C4-2B (cell line): Measurements from ENCODE around the gene CYP3A7.
"Not testable (repeated sequence)": the region's sequence is repeated elsewhere in the genome, so short reads cannot be mapped to it uniquely, and the experiment has no call there.

Experiments used
- H3K27ac ChIP-seq: fragments of 450-650 bp; 2 replicates; pipeline ENCODE4 v1.5.1; 2017
- ZFX ChIP-seq: fragments of 450-650 bp; IDR thresholded peaks from 2 replicates; pipeline ENCODE4 v1.6.1; 2017
- TF ChIP-seq, protein P1 (sequence below): fragments of 450-650 bp; conservative IDR thresholded peaks from 2 replicates; pipeline ENCODE4 v1.5.1; 2017; ENCODE audit warnings: mild to moderate bottlenecking

The CYP3A7 gene

DNA sequence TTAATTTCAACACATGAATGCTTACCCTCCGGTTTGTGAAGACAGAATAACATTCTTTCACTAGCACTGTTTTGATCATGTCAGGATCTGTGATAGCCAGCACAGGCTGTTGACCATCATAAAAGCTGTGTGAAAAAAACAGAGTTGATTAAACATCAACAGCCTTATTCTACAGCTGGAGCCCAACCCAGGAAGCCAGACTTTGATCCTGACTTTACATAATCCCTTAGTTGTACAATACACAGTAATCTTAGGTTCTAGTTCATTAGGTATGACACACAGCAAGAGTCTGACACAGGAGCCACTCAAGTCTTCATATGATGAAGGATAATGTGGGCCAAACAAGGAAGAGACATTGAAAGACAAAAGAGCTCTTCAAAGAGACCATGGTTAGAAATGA, 37.6 kb upstream of the CYP3A7 start:
- TF ChIP-seq ZFX: no peak
- TF ChIP-seq, protein P1, sequence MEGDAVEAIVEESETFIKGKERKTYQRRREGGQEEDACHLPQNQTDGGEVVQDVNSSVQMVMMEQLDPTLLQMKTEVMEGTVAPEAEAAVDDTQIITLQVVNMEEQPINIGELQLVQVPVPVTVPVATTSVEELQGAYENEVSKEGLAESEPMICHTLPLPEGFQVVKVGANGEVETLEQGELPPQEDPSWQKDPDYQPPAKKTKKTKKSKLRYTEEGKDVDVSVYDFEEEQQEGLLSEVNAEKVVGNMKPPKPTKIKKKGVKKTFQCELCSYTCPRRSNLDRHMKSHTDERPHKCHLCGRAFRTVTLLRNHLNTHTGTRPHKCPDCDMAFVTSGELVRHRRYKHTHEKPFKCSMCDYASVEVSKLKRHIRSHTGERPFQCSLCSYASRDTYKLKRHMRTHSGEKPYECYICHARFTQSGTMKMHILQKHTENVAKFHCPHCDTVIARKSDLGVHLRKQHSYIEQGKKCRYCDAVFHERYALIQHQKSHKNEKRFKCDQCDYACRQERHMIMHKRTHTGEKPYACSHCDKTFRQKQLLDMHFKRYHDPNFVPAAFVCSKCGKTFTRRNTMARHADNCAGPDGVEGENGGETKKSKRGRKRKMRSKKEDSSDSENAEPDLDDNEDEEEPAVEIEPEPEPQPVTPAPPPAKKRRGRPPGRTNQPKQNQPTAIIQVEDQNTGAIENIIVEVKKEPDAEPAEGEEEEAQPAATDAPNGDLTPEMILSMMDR: no peak
- no peak overlapping the region for H3K27ac ChIP-seq

DNA sequence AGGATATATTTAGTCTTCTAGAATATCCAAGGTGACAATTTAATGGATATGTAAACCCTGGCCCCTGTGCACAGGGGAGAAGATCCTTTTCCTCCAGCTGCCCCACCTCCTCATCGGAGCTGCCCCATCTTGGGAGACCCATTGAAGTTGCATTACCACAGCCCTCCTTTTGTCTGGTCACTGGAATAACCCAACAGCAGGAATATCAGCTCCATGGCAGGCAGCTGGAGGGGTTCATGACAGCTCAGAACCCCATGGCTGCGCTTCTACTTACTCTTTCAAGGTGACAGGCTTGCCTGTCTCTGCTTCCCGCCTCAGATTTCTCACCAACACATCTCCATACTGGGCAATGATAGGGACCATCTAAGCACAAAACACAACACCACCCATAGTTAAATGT, 34.5 kb upstream of the CYP3A7 start:
- not testable (repeated sequence) for H3K27ac ChIP-seq

DNA sequence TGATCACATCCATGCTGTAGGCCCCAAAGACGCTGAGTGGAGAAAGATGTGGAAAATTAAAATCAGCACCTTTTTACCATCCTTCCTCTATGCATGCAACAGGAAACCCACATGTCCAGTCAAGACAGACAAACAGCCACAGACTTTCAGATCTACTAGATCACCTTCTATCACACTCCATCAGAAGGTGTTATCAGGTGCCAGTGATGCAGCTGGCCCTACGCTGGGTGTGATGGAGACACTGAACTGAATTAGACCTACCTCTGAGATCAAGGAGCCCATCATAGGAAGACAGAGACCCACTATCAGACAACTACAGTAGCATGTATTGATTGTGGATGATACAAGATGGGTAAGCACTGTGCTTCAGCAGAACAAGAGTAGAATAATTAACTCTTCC, 33.5 kb upstream of the CYP3A7 start:
- TF ChIP-seq, protein P1: no peak
- TF ChIP-seq ZFX: no peak

DNA sequence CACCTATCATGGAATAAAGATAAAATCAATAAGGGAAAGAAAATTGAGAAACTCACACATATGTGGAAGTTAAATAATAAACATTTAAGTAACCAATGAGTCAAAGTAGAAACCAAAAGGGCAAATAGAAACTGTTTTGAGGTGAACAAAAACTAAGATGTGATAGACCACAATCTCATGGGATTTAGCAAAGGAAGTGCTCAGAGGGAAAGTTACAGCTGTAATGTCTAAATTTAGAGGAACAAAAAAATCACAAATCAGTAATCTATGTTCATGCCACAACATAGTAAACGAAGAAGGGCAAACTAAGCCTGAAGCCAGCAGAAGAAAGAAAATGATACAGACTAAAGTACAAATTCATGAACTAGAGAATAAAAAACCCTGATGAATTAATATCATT, 32.7 kb upstream of the CYP3A7 start:
- H3K27ac ChIP-seq: no peak overlapping the region
- no peak for TF ChIP-seq ZFX
- TF ChIP-seq, protein P1: no peak

More for the DNA sequence above, 33.5 kb upstream of the CYP3A7 start:
- H3K27ac ChIP-seq: no peak overlapping the region

DNA sequence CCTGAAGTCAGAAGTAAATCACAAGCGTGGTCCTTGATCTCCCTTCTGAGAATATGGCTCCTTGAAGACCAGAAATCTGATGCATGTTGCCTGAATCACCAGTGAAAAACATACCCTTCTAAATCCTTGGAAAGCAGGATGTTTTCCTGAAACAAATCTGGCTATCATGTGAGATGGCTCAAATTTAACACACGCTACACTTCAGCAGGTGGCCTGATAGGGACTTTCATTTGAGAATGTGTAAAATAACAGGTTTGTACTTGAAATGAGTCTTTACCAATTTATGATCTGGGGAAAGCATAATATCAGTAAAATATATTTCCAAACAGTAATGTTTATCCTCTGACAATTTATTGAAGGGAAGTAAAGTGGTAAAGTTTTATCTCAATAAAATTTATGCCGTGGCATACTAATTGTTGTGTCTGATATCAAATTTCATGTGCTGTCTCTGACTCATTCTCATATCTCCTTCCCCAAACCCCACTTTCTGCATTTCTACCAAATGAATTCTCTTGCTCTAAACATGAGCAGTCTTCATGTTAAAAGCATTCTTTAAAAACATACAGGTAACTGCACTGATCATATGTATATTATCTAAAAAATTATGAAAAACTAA, 31.6 kb upstream of the CYP3A7 start:
- no peak overlapping the region for H3K27ac ChIP-seq
- TF ChIP-seq ZFX: no peak
- TF ChIP-seq, protein P1: no peak

DNA sequence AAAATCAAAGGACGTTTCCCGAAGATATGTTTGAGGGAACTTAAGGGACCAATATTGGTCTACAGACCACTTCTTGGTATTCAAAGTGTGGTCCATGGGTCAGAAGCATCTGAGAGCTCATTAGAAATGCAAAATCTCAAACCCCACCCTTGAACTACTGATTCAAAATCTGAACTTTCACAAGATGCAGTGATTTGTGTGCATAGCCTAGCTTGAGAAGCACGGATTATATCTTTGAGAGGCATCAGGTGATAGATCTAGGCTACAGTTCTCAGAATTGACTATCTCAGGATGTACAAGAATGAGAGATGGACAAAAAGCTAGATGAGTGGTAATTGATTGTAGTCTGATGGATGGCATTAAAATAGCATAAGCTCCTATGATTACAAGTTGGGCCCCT, 29.5 kb upstream of the CYP3A7 start:
- no peak overlapping the region for H3K27ac ChIP-seq
- TF ChIP-seq, protein P1: no peak
- no peak for TF ChIP-seq ZFX

DNA sequence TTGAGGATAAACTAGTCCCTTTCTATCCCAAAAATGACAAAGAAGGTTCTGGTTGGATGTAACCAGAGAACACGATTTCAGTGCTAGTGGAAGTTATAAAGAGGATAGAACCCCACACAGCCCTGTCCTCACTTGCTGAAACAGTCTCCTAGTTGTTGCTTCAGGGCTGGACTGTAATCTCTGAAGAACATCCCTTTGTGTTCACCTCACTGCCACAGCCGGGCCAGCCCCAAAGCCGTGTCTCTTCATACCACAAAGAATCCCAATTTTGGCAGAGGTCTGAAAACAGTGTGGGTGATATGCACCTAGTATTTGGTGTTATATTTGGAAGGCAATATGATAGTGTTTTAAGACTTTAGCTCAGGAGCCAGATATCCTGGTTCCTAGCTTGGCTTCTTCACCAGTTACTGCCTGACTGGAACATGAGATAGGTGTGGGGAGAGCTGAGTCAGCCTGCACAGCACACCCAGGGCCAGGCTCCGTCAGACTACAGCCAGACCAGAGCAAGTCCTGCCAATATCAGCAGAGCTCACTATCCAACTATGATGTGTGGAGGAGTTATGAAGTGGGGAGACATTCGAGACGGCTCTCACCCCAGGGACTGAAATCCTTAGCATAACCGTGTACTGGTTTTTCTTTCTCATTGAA, 27.8 kb upstream of the CYP3A7 start:
- TF ChIP-seq, protein P1: no peak
- TF ChIP-seq ZFX: no peak
- H3K27ac ChIP-seq: no peak overlapping the region

DNA sequence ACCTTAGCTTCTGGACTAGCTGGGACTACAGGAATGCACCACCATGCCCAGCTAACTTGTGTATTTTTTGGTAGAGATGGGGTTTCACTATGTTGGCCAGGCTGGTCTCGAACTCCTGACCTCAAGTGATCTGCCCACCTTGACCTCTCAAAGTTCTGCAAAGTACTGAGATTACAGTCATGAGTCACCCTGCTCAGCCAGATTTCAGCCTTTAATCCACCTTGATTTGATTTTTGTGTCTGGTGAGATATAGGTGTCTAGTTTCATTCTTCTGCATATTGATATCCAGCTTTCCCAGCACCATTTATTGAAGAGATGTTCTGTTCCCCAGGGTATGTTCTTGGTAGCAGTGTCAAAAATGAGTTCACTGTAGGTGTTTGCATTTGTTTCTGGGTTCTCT, 20.1 kb upstream of the CYP3A7 start:
- no peak overlapping the region for H3K27ac ChIP-seq
- TF ChIP-seq, protein P1: no peak
- TF ChIP-seq ZFX: no peak
